K562 (cell line): ENCODE data around the gene RUNDC1. TPM values are rescaled to one million over a fixed set of nuclear protein-coding genes. Genes with fewer than 3 reads are reported as not detected.

Experiments
- ETV5 ChIP-seq: sonication (generic); formaldehyde crosslinking; IDR thresholded peaks from 2 replicates; pipeline ENCODE4 v1.4.0; 2020; ENCODE audit warnings: low read depth, mild to moderate bottlenecking, missing genetic modification reagents
- HDAC2 ChIP-seq: fragments of 450-650 bp; IDR thresholded peaks from 2 replicates; pipeline ENCODE4 v1.6.1; 2016; ENCODE audit warnings: mild to moderate bottlenecking
- HSF4 ChIP-seq: fragments of 250-450 bp; sonication (Bioruptor Pico); IDR thresholded peaks from 2 replicates; pipeline ENCODE4 v2.1.2; 2022; ENCODE audit warnings: mild to moderate bottlenecking, moderate library complexity, borderline replicate concordance
- MAFG ChIP-seq: fragments of 450-650 bp; conservative IDR thresholded peaks from 2 replicates; pipeline ENCODE4 v1.6.1; 2016; ENCODE audit warnings: missing genetic modification characterization, missing compliant biosample characterization
- MXI1 ChIP-seq: IDR thresholded peaks from 2 replicates; pipeline ENCODE4 v1.6.1; 2011; ENCODE audit warnings: low read depth, mild to moderate bottlenecking, improper control_type of control experiment, low read length
- MYC ChIP-seq, 2 experiments: fragments of 250-450 bp in 1 of 2; sonication (Bioruptor Pico) in 1 of 2; IDR thresholded peaks; 2 replicates each; pipeline versions ENCODE4 v1.5.1 to v1.6.1; 2012 to 2021; ENCODE audit warnings: low read depth in 2 of 2, borderline replicate concordance in 1 of 2, improper control_type of control experiment in 1 of 2, low read length in 1 of 2, mild to moderate bottlenecking in 1 of 2, moderate library complexity in 1 of 2
- NCOA1 ChIP-seq: fragments of 450-650 bp; IDR thresholded peaks from 2 replicates; pipeline ENCODE4 v1.6.1; 2016; ENCODE audit warnings: low read depth
- RAD51 ChIP-seq: fragments of 450-650 bp; IDR thresholded peaks from 2 replicates; pipeline ENCODE4 v1.7.1; 2016; ENCODE audit warnings: low read depth, mild to moderate bottlenecking, borderline replicate concordance
- ZNF197 ChIP-seq: fragments of 200-800 bp; sonication (Bioruptor generic); IDR thresholded peaks from 2 replicates; pipeline ENCODE4 v1.6.1; 2016; ENCODE audit warnings: low read depth, missing genetic modification characterization, missing compliant biosample characterization
- ZNF444 ChIP-seq: fragments of 250-450 bp; sonication (Bioruptor Pico); IDR thresholded peaks from 2 replicates; pipeline ENCODE4 v1.4.0; 2020; ENCODE audit warnings: mild to moderate bottlenecking, moderate library complexity
- polyA plus RNA-seq, 8 experiments: library from polyadenylated mRNA; depleted of rRNA in 4 of 8; stranded (reverse) in 5 of 8; unstranded in 3 of 8; fragments of >200 nt; fragmentation: Nextera tagmentation in 2 of 8; fragmentation: Illumina TruSeq in 1 of 8; extraction: Ambion mirVana in 2 of 8; extraction: Trizol in 1 of 8; gene quantifications; 2 replicates each; pipeline versions ENCODE4 v1.2.1 to v1.2.3, GENCODE V29; 2011 to 2014; ENCODE audit warnings: inconsistent platforms in 1 of 8, missing spikeins in 1 of 8
- total RNA-seq, 7 experiments: library from RNA; depleted of rRNA in 6 of 7; stranded (reverse); fragments of >200 nt in 6 of 7; fragmentation: Illumina TruSeq in 2 of 7; extraction: Trizol in 2 of 7; gene quantifications; 2 replicates each; pipeline versions ENCODE4 v1.2.1 to v1.2.3, GENCODE V29; 2011 to 2021; ENCODE audit warnings: low replicate concordance in 1 of 7
- TF ChIP-seq, protein P1 (sequence below): sonication (generic); formaldehyde crosslinking; IDR thresholded peaks from 2 replicates; pipeline ENCODE4 v1.8.0; 2022; ENCODE audit warnings: missing genetic modification reagents, mild to moderate bottlenecking, borderline replicate concordance
- TF ChIP-seq, protein P2 (sequence below): sonication (generic); formaldehyde crosslinking; IDR thresholded peaks from 2 replicates; pipeline ENCODE4 v1.8.1; 2023; ENCODE audit warnings: mild to moderate bottlenecking, missing genetic modification reagents
- TF ChIP-seq, protein P3 (sequence below): fragments of 450-650 bp; IDR thresholded peaks from 2 replicates; pipeline ENCODE4 v1.6.1; 2016; ENCODE audit warnings: borderline replicate concordance
- TF ChIP-seq, protein P4 (sequence below): IDR thresholded peaks from 2 replicates; pipeline ENCODE4 v1.6.1; 2012; ENCODE audit warnings: low read depth, low read length, improper control_type of control experiment, borderline replicate concordance
- TF ChIP-seq, protein P5 (sequence below): fragments of 200-800 bp; sonication (Bioruptor generic); IDR thresholded peaks from 2 replicates; pipeline ENCODE4 v1.6.1; 2017; ENCODE audit warnings: missing genetic modification characterization, missing compliant biosample characterization

RUNDC1 gene
- total and polyA plus RNA-seq, 9 of the 15 experiments (the other 6 are each of a cell fraction or from before 2014, with no cell fraction given), result 3.4 to 12.6 (median 9.4) TPM

- TF ChIP-seq, protein P1, sequence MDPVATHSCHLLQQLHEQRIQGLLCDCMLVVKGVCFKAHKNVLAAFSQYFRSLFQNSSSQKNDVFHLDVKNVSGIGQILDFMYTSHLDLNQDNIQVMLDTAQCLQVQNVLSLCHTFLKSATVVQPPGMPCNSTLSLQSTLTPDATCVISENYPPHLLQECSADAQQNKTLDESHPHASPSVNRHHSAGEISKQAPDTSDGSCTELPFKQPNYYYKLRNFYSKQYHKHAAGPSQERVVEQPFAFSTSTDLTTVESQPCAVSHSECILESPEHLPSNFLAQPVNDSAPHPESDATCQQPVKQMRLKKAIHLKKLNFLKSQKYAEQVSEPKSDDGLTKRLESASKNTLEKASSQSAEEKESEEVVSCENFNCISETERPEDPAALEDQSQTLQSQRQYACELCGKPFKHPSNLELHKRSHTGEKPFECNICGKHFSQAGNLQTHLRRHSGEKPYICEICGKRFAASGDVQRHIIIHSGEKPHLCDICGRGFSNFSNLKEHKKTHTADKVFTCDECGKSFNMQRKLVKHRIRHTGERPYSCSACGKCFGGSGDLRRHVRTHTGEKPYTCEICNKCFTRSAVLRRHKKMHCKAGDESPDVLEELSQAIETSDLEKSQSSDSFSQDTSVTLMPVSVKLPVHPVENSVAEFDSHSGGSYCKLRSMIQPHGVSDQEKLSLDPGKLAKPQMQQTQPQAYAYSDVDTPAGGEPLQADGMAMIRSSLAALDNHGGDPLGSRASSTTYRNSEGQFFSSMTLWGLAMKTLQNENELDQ (CRISPR knock-in tag), result no peak
- no peak for TF ChIP-seq ZNF444 (CRISPR knock-in tag)
- peak; percentile 82 for TF ChIP-seq RAD51
- TF ChIP-seq, protein P2, sequence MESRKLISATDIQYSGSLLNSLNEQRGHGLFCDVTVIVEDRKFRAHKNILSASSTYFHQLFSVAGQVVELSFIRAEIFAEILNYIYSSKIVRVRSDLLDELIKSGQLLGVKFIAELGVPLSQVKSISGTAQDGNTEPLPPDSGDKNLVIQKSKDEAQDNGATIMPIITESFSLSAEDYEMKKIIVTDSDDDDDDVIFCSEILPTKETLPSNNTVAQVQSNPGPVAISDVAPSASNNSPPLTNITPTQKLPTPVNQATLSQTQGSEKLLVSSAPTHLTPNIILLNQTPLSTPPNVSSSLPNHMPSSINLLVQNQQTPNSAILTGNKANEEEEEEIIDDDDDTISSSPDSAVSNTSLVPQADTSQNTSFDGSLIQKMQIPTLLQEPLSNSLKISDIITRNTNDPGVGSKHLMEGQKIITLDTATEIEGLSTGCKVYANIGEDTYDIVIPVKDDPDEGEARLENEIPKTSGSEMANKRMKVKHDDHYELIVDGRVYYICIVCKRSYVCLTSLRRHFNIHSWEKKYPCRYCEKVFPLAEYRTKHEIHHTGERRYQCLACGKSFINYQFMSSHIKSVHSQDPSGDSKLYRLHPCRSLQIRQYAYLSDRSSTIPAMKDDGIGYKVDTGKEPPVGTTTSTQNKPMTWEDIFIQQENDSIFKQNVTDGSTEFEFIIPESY (CRISPR knock-in tag), result 0 out of 2 replicates have a peak, but pooled peaks have one; percentile 25
- TF ChIP-seq, protein P3, sequence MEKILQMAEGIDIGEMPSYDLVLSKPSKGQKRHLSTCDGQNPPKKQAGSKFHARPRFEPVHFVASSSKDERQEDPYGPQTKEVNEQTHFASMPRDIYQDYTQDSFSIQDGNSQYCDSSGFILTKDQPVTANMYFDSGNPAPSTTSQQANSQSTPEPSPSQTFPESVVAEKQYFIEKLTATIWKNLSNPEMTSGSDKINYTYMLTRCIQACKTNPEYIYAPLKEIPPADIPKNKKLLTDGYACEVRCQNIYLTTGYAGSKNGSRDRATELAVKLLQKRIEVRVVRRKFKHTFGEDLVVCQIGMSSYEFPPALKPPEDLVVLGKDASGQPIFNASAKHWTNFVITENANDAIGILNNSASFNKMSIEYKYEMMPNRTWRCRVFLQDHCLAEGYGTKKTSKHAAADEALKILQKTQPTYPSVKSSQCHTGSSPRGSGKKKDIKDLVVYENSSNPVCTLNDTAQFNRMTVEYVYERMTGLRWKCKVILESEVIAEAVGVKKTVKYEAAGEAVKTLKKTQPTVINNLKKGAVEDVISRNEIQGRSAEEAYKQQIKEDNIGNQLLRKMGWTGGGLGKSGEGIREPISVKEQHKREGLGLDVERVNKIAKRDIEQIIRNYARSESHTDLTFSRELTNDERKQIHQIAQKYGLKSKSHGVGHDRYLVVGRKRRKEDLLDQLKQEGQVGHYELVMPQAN, result peak; percentile 31; the same call in 1 of the 2 replicates
- TF ChIP-seq, protein P4, sequence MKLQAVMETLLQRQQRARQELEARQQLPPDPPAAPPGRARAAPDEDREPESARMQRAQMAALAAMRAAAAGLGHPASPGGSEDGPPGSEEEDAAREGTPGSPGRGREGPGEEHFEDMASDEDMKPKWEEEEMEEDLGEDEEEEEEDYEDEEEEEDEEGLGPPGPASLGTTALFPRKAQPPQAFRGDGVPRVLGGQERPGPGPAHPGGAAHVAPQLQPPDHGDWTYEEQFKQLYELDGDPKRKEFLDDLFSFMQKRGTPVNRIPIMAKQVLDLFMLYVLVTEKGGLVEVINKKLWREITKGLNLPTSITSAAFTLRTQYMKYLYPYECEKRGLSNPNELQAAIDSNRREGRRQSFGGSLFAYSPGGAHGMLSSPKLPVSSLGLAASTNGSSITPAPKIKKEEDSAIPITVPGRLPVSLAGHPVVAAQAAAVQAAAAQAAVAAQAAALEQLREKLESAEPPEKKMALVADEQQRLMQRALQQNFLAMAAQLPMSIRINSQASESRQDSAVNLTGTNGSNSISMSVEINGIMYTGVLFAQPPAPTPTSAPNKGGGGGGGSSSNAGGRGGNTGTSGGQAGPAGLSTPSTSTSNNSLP, result 0 out of 2 replicates have a peak, but pooled peaks have one; percentile 28
- TF ChIP-seq, protein P5, sequence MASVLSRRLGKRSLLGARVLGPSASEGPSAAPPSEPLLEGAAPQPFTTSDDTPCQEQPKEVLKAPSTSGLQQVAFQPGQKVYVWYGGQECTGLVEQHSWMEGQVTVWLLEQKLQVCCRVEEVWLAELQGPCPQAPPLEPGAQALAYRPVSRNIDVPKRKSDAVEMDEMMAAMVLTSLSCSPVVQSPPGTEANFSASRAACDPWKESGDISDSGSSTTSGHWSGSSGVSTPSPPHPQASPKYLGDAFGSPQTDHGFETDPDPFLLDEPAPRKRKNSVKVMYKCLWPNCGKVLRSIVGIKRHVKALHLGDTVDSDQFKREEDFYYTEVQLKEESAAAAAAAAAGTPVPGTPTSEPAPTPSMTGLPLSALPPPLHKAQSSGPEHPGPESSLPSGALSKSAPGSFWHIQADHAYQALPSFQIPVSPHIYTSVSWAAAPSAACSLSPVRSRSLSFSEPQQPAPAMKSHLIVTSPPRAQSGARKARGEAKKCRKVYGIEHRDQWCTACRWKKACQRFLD (CRISPR knock-in tag), result peak; percentile 78
- TF ChIP-seq HSF4 (CRISPR knock-in tag), result no peak
- 0 out of 2 replicates have a peak, but pooled peaks have one; percentile 53 for TF ChIP-seq MXI1
- TF ChIP-seq MAFG, result peak; percentile 55; the same call in 1 of the 2 replicates
- TF ChIP-seq HDAC2, result peak; percentile 92
- TF ChIP-seq ETV5 (CRISPR knock-in tag), result no peak
- no peak for TF ChIP-seq ZNF197
- peak; percentile 71; the same call in 1 of the 2 replicates for TF ChIP-seq NCOA1
- TF ChIP-seq MYC (IDR thresholded peaks at IDR 0.05; ENCODE audit: low read depth, low read length), result peak; percentile 77
- no peak for TF ChIP-seq MYC (CRISPR knock-in tag; IDR thresholded peaks at IDR 0.05; ENCODE audit: borderline replicate concordance, low read depth)
These were observed 40.7 kb downstream of the RUNDC1 start (continued) for GRCh38 chr17:43020789-43021740.
